A549 (cell line): ENCODE measurements around the gene CHRNB1. TPM values are rescaled to one million over a fixed set of nuclear protein-coding genes. Genes with fewer than 3 reads are reported as not detected.

Experiments used
- ATAC-seq, 2 experiments: fragments of 200-7000 bp in 1 of 2; fragments of >200 bp in 1 of 2; cut with Nextera tagmentation in 1 of 2; cut with Tn5 transposase in 1 of 2; 3 replicates each; pipeline versions ENCODE4 v1.8.0 to v1.9.1; 2018 to 2020; ENCODE audit warnings: mild to moderate bottlenecking in 1 of 2, moderate library complexity in 1 of 2
- CTCF ChIA-PET: fragments of 300-600 bp; sonication (Branson Sonifier 250); formaldehyde crosslinking; extraction: SDS; loops from one replicate; lab custom pipeline; 2021; ENCODE audit warnings: antibody characterized with exemption, inconsistent platforms; lab: Yijun Ruan, JAX
- POLR2A ChIA-PET: fragments of 350-600 bp; formaldehyde crosslinking; extraction: SDS; loops from one replicate; lab custom pipeline; 2021; ENCODE audit warnings: antibody characterized with exemption, inconsistent platforms; lab: Yijun Ruan, JAX
- DNase-seq, 2 experiments: peaks; one replicate each; pipeline versions ENCODE4 v3.0.0 to v3.0.0-alpha.2; 2011 to 2016; ENCODE audit warnings: low read depth in 1 of 2, low spot score in 1 of 2
- FAIRE-seq: peaks from 2 replicates; lab custom pipeline; 2011; peaks lifted over from hg19 to GRCh38; lab: Jason Lieb, UNC
- H3K27ac ChIP-seq, 2 experiments: fragments of >200 bp; sonication (Bioruptor Twin); formaldehyde crosslinking; 3 replicates each; pipeline ENCODE4 v1.5.1; 2016 to 2017
- H3K4me1 ChIP-seq: fragments of >200 bp; sonication (Bioruptor Twin); formaldehyde crosslinking; 3 replicates; pipeline ENCODE4 v1.6.1; 2016
- H3K4me2 ChIP-seq: fragments of >200 bp; sonication (Bioruptor Twin); formaldehyde crosslinking; 3 replicates; pipeline ENCODE4 v1.6.1; 2016
- H3K4me3 ChIP-seq: fragments of >200 bp; sonication (Bioruptor Twin); formaldehyde crosslinking; 3 replicates; pipeline ENCODE4 v1.5.1; 2016
- H3K9me3 ChIP-seq: fragments of >200 bp; sonication (Bioruptor Twin); formaldehyde crosslinking; 3 replicates; pipeline ENCODE4 v1.6.1; 2016
- BCL3 ChIP-seq: fragments of >200 bp; sonication (Bioruptor Twin); formaldehyde crosslinking; IDR thresholded peaks from 3 replicates; pipeline ENCODE4 v1.6.1; 2016
- BHLHE40 ChIP-seq: IDR thresholded peaks from 2 replicates; pipeline ENCODE4 v1.6.1; 2012; ENCODE audit warnings: low read depth, low read length, inconsistent platforms
- CBX2 ChIP-seq: fragments of 200-600 bp; sonication (generic); IDR thresholded peaks from 2 replicates; pipeline ENCODE4 v1.6.1; 2016; ENCODE audit warnings: low read depth, mild to moderate bottlenecking, borderline replicate concordance
- CBX8 ChIP-seq: fragments of 200-600 bp; sonication (generic); IDR thresholded peaks from 2 replicates; pipeline ENCODE4 v1.6.1; 2016
- CHD2 ChIP-seq: fragments of 150-350 bp; IDR thresholded peaks from 2 replicates; pipeline ENCODE4 v1.6.1; 2014; ENCODE audit warnings: low read length; ENCODE audit not compliant: partially characterized antibody
- EHF ChIP-seq: fragments of 250-450 bp; sonication (Bioruptor Pico); IDR thresholded peaks from 2 replicates; pipeline ENCODE4 v1.5.0; 2020; ENCODE audit warnings: mild to moderate bottlenecking
- GATA3 ChIP-seq: IDR thresholded peaks from 2 replicates; pipeline ENCODE4 v1.6.1; 2012; ENCODE audit warnings: borderline replicate concordance
- JUN ChIP-seq, 2 experiments: fragments of >200 bp; sonication (Bioruptor Twin); formaldehyde crosslinking; IDR thresholded peaks; 2 replicates in 1 of 2; 3 replicates in 1 of 2; pipeline ENCODE4 v1.6.1; 2016 to 2017
- KDM1A ChIP-seq: fragments of 200-600 bp; sonication (generic); IDR thresholded peaks from 2 replicates; pipeline ENCODE4 v1.6.1; 2016; ENCODE audit warnings: low read depth, mild to moderate bottlenecking
- MAFK ChIP-seq: fragments of 450-650 bp; IDR thresholded peaks from 2 replicates; pipeline ENCODE4 v1.6.1; 2014; ENCODE audit not compliant: partially characterized antibody
- MAX ChIP-seq: IDR thresholded peaks from 2 replicates; pipeline ENCODE4 v1.6.1; 2012
- MYC ChIP-seq: IDR thresholded peaks from 2 replicates; pipeline ENCODE4 v1.6.1; 2012; ENCODE audit warnings: mild to moderate bottlenecking, inconsistent platforms, low read length, improper control_type of control experiment, borderline replicate concordance
- NPAS2 ChIP-seq: fragments of 250-450 bp; sonication (Bioruptor Pico); IDR thresholded peaks from 2 replicates; pipeline ENCODE4 v1.8.0; 2022; ENCODE audit warnings: mild to moderate bottlenecking, moderate library complexity, borderline replicate concordance
- PHF8 ChIP-seq: fragments of 200-600 bp; sonication (generic); IDR thresholded peaks from 2 replicates; pipeline ENCODE4 v1.6.1; 2016; ENCODE audit warnings: low read depth, mild to moderate bottlenecking, antibody characterized with exemption, moderate library complexity, borderline replicate concordance
- POLR2A ChIP-seq: IDR thresholded peaks from 2 replicates; pipeline ENCODE4 v1.6.1; 2012; ENCODE audit warnings: mild to moderate bottlenecking, low read length
- RAD21 ChIP-seq, 2 experiments: fragments of >200 bp in 1 of 2; sonication (Bioruptor Twin) in 1 of 2; formaldehyde crosslinking in 1 of 2; IDR thresholded peaks in 1 of 2; conservative IDR thresholded peaks in 1 of 2; 2 replicates in 1 of 2; 3 replicates in 1 of 2; pipeline ENCODE4 v1.6.1; 2012 to 2018; ENCODE audit warnings: inconsistent platforms in 1 of 2
- SMC3 ChIP-seq: fragments of >200 bp; sonication (Bioruptor Twin); formaldehyde crosslinking; IDR thresholded peaks from 3 replicates; pipeline ENCODE4 v1.6.1; 2018; ENCODE audit warnings: inconsistent platforms
- ZFP36 ChIP-seq: fragments of 450-650 bp; IDR thresholded peaks from 2 replicates; pipeline ENCODE4 v1.6.1; 2014; ENCODE audit warnings: borderline replicate concordance; ENCODE audit not compliant: partially characterized antibody
- ZSCAN20 ChIP-seq: fragments of 250-450 bp; sonication (Bioruptor Pico); IDR thresholded peaks from 2 replicates; pipeline ENCODE4 v1.8.0; 2022; ENCODE audit warnings: mild to moderate bottlenecking, moderate library complexity
- WGBS: methylation state at CpG from one replicate; pipeline ENCODE4 v1.1.6; 2017; ENCODE audit errors: missing lambda C conversion rate; 5-methylcytosine and 5-hydroxymethylcytosine counted together
- polyA plus RNA-seq, 4 experiments: library from polyadenylated mRNA; depleted of rRNA in 3 of 4; stranded (reverse); fragments of >200 nt; fragmentation: RNase III in 1 of 4; extraction: RNeasy Plus Mini Kit Qiagen cat#74134 plus additional on column Dnase treatment in 1 of 4; gene quantifications; 2 replicates in 3 of 4; 3 replicates in 1 of 4; pipeline ENCODE4 v1.2.3, GENCODE V29; 2011 to 2017
- TF ChIP-seq, protein P1 (sequence below): fragments of 450-650 bp; IDR thresholded peaks from 2 replicates; pipeline ENCODE4 v1.6.1; 2014; ENCODE audit warnings: antibody characterized with exemption

CHRNB1 gene
- polyA plus RNA-seq, 2 of the 4 experiments (the other 2 are of a cell fraction) = 6.5 to 8.4 TPM

DNA sequence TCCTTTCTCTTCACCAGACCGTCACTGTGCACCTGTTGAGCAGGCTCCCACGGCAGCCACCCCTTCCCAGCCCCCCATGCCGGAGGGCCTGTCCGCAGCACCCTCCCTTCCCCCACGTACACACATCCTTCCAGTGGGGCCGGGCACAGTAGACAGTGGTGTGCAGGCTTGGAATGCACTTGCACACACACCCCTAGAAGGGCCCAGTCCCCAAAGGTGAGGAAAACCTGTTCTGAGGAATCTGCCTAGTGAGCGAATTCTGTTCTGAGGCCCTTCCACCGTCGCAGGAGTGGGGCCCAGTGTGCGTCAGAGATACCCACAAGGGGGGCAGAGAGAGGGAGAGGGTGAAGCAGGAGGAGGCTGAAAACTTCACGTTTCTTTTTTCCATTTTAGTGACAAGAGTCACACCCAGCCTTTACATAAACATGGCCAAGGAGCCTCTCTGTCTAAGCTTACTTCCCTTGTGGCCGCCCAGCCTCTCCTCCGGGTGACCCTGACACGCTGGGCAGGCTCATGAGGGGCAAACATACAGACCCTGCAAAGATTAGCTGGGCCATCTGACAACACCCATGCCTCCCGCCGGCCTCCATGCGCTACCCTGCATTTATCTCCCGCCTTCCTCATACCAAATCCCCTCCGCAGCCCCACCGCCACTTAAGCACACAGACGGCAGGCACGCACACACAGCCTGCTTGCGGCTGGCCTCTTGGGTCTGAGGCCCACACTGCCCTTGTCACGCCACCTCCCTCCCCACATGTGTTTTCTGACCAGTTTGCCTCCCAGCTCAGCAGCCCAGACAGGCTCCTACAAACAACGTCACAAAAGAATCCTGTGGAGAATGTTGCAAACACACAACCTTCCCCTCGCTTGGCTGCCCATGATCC is 32.8 kb downstream of the CHRNB1 start:
- DNase-seq (peak in 1 of 2 experiments; percentile 24), FAIRE-seq (no peak), ATAC-seq (0 out of 6 replicates have a peak, but pooled peaks of 1 of the 2 experiments have one; percentile 3)
- CTCF ChIA-PET = interaction anchor here (0.6 to 4.5 kb wide), 9 partner anchors 15 to 181 kb away, joined by 3 to 33 read pairs (median 4); partner anchors contain the start of gene SENP3
- Histone ChIP-seq H3K27ac (peak overlapping the region in 1 of 2 experiments; percentile 100; a peak in 3 of 6 replicates), H3K4me3 (peak overlapping the region; percentile 82; the same call in 1 of the 3 replicates), H3K4me2 (peak overlapping the region; percentile 97), H3K9me3 (no peaks in the 10 kb centered on the region), H3K4me1 (peaks cover 36% of the 10 kb centered on the region)
- TF ChIP-seq ZSCAN20 (CRISPR knock-in tag) (no peak), SMC3 (no peak), MAFK (peak; percentile 53)
- WGBS = 85% methylated on average over 26 of the region's 26 CpGs
- POLR2A ChIA-PET = no interaction called here

- no peak for FAIRE-seq
- Histone ChIP-seq H3K4me2 (peak overlapping the region; percentile 97), H3K4me1 (peaks cover 42% of the 10 kb centered on the region), H3K9me3 (no peaks in the 10 kb centered on the region), H3K4me3 (peak overlapping the region; percentile 82), H3K27ac (peak overlapping the region; percentile 94 to 100)
- 52% methylated on average over 28 of the region's 40 CpGs for WGBS
- peak; percentile 40 to 48 for ATAC-seq
- ChIA-PET CTCF (interaction anchor here (0.9 to 4.5 kb wide), 10 partner anchors 16 to 125 kb away, joined by 3 to 49 read pairs (median 4); partner anchors contain the start of genes SENP3 and TMEM102), POLR2A (interaction anchor here (0.7 to 1.1 kb wide), 3 partner anchors 74 to 122 kb away, joined by 3 to 4 read pairs (median 3); partner anchors contain the start of gene TMEM256)
- TF ChIP-seq CBX8 (no peak), CHD2 (peak; percentile 44), MAX (peak; percentile 20; the same call in 1 of the 2 replicates)
- DNase-seq = peak; percentile 50 to 65
Measured at GRCh38 chr17:7478276-7479212, 33.7 kb downstream of the CHRNB1 start.

DNA sequence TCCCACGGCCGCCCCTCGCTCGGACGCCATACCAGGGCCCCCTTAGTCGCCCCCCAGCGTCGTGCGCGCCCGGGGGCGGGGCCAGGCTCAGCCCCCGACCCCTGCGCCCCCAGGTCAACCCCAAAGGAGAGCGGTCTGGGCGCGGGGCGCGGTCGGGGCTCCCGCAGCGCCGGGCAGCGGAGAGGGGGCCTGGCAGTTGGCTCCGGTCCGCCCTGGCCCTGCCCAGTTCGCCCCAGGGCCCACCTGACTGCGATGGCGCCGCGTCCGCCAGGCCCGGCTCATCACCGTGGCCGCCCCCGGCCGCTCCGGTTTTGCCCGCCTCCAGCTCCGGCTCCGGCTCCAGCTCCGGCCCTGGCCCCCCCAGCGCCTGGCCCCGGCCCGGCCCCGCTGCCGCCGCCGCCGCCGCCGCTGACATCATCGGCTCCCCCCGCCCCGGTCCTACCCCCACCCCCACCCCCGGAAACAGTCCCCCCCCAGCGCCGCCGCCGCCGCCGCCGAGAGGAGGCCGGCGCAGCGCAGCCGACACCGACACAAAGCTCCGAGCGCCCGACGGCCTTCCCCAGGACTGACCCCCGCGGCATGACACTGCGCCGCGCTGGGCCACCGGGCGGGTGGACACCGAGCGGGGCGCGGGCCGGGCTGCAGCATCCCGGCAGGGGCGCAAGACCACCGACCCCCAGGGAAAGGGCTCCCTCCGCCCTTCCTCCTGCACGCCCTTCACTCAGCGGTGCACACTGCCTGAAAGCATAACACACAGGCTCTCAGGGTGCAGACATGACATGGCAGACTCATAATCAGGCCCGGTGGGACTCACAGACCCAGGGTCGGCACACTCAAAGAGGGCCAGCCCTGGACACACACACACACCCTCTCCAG is 34.6 kb downstream of the CHRNB1 start, which contains the start of gene ZBTB4:
Gene ZBTB4 (minus strand): TSS at position 419 of the 876 bp plus-strand sequence. CDS start 12,830 bp downstream, outside the sequence.
- Histone ChIP-seq H3K4me1 (peaks cover 42% of the 10 kb centered on the region), H3K4me3 (peak within 1 kb of the TSS; percentile 82), H3K4me2 (peak within 1 kb of the TSS; percentile 97), H3K27ac (peak within 1 kb of the TSS; percentile 94 to 100), H3K9me3 (no peaks in the 10 kb centered on the region)
- ATAC-seq (peak; percentile 16 to 36), DNase-seq (peak; percentile 60 to 69), FAIRE-seq (no peak)
- ChIA-PET POLR2A (interaction anchor here (0.6 to 1.9 kb wide), 10 partner anchors 13 to 123 kb away, joined by 3 to 11 read pairs (median 4); partner anchors contain the start of gene TMEM256), CTCF (interaction anchor here (0.9 to 4.5 kb wide), 10 partner anchors 9 to 124 kb away, joined by 3 to 49 read pairs (median 3); partner anchors contain the start of genes SENP3 and TMEM102)
- TF ChIP-seq EHF (CRISPR knock-in tag) = no peak
- TF ChIP-seq BHLHE40 = no peak
- no peak for TF ChIP-seq ZSCAN20 (CRISPR knock-in tag)
- TF ChIP-seq MAX = no peak; the same call in 1 of the 2 replicates
- peak; percentile 46; the same call in 1 of the 3 replicates for TF ChIP-seq BCL3
- TF ChIP-seq CBX2 = no peak
- no peak for TF ChIP-seq KDM1A
- no peak; a peak in 1 of 5 replicates for TF ChIP-seq RAD21 (conservative IDR thresholded peaks at IDR 0.05 in 1 of 2, IDR thresholded peaks at IDR 0.05 in 1 of 2)
- peak; percentile 56 for TF ChIP-seq POLR2A
- TF ChIP-seq, protein P1, sequence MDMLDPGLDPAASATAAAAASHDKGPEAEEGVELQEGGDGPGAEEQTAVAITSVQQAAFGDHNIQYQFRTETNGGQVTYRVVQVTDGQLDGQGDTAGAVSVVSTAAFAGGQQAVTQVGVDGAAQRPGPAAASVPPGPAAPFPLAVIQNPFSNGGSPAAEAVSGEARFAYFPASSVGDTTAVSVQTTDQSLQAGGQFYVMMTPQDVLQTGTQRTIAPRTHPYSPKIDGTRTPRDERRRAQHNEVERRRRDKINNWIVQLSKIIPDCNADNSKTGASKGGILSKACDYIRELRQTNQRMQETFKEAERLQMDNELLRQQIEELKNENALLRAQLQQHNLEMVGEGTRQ = no peak
- no peak for TF ChIP-seq MAFK
- peak; percentile 59; the same call in 1 of the 2 replicates for TF ChIP-seq PHF8
- peak; percentile 13; the same call in 1 of the 2 replicates for TF ChIP-seq MYC
- TF ChIP-seq GATA3 = no peak
- TF ChIP-seq ZFP36 = no peak
- TF ChIP-seq NPAS2 (CRISPR knock-in tag) = no peak
- peak in 1 of 2 experiments; percentile 84; a peak in 4 of 5 replicates for TF ChIP-seq JUN (IDR thresholded peaks at IDR 0.05)
- 1% methylated on average over 29 of the region's 92 CpGs for whole genome bisulfite sequencing
